Measurements from ENCODE around the gene TSC22D1.

- no peak for TF ChIP-seq CTCF (IDR thresholded peaks at IDR 0.05)
- TF ChIP-seq POLR2A (IDR thresholded peaks at IDR 0.05), result no peak
Observed at GRCh38 chr13:44425815-44426078, 150.4 kb downstream of the TSC22D1 start.

Data from lower leg skin (tissue), 3 donors.